Stimulated activated CD8-positive, alpha-beta memory T cell treated with anti-CD3 and anti-CD28 coated beads, Interleukin-7, amount 100 ng/mL, for 1 hour (primary cell): ENCODE measurements around the gene CAPN11.
A peak's percentile ranks its signal among the peaks of the same experiment; 100 is the strongest.
"Not testable (repeated sequence)": the region's sequence is repeated elsewhere in the genome, so short reads cannot be mapped to it uniquely, and the experiment has no call there.

ENCODE experiments used
- DNase-seq, 2 donors: peaks; one replicate each; pipeline ENCODE4 v3.0.0-alpha.2; 2020; ENCODE audit warnings: low read depth in 2 of 2

Gene CAPN11

GRCh38 chr6:44131892-44132291, 26.7 kb upstream of the CAPN11 start:
- no peak for DNase-seq

DNA sequence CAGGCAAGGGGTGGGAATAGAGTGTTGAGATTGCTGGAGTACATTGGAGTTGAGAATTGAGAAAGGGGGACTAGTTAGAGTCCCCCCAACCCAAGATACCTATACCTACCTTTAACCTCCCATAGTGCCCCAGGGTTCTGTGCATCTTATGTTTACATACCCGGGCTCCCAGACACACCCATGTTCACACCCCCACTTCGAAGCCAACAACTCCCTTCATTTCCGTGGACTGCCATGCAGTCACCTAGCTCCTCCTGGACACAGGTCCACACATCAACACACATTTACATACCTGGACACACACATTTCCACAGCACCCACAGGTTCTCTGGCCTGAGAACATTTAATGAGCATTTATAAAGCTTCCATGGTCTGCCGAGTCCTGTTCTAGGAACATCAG, 26.1 kb upstream of the CAPN11 start:
- DNase-seq: no peak

GRCh38 chr6:44133003-44133931, 25.4 kb upstream of the CAPN11 start:
- no peak for DNase-seq

GRCh38 chr6:44133981-44134711, 24.5 kb upstream of the CAPN11 start:
- DNase-seq: no peak

DNA sequence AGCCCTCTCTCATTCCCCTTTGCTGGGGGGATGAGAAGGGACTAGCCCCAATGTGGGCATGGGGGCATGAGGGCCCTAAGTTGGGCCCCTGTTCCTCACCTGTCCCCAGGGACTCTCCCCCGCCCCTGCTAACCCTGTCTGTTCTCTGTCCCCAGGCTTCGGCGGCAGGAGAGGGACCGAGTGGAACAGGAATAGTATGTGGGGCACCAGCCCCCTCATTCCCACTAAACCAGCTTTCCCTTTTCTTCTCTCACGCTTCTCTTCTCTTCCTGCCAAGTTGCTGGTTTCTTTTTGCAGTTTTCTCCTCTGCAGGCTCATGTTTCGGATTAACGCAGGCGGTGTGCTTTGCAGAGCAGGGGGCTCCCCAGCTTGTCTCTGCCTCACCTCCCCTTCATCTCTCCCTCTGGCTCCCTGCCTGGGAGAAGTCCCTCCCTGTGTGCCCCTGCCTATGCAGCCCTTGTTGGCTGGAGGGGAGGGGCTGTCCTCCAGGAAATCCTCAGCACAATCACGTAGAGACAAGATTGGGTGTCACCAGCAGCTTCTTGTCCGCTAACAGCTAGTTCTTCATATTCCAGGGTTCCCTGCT, 23.4 kb upstream of the CAPN11 start:
- no peak for DNase-seq

DNA sequence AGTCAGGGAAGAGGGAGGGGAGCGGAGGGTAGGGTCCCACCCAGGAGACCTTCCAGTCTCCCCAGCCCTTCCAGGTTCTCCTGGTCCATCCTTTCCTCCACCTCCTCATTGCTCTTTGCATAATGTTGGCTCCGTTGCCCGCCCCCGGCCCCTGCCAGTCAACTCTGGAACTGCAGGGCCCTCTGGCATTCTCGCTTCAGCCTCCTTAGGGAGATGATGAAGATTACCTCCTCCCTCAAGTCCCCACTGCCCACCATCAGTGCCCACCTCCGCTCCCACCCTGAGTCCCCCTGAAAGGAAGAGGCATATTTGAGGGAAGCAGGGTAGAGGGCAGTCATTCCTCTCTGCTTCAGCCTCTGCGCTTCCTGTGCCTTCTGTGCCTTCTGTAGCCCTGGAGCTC, 22.7 kb upstream of the CAPN11 start:
- no peak for DNase-seq

DNA sequence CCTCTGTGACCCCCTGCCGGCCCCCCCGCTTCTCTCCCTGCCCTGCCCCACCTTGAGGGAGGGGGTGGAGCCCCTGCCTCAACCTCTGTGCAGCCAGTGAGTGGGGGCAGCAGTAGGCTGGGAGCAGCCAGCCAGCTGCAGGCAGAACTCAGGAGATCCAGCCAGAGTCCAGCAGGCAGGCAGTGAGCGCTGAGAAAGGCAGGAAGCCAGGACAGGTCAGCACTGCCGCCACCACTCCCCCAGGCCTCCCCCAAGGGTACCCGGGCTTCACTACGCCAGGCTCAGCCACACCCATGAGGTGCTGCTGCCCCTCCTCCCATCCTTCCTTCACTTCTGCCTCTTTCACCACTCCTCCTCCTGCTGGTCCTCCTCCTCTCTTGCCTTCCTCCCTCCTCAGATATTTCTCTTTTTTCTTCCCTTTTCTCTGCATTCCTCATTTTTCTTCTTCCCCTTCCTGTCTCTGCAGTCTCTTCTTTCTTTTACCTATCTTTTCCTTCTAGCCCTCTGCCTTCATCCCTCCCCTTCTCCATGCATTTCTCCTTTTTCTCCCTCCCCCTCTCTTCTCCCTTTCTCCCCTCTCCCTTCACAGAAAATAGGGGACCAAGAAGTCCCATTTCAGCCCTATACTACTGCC, 19.8 kb upstream of the CAPN11 start:
- DNase-seq: no peak

DNA sequence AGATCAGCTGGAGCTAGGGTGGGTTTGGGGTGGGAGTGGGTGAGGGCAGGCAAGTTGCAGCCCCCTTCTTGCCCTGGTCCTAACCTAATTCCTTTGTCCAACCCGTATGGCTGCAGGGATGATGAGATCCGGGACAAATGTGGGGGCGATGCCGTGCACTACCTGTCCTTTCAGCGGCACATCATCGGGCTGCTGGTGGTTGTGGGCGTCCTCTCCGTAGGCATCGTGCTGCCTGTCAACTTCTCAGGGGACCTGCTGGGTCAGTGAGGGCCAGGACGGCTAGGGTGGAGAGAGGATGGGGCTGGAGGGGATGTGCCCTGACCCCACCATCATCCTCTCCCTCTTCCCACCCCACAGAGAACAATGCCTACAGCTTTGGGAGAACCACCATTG, 19.3 kb upstream of the CAPN11 start:
- no peak for DNase-seq

- DNase-seq: no peak
Observed at GRCh38 chr6:44142835-44143234, 15.8 kb upstream of the CAPN11 start.

DNA sequence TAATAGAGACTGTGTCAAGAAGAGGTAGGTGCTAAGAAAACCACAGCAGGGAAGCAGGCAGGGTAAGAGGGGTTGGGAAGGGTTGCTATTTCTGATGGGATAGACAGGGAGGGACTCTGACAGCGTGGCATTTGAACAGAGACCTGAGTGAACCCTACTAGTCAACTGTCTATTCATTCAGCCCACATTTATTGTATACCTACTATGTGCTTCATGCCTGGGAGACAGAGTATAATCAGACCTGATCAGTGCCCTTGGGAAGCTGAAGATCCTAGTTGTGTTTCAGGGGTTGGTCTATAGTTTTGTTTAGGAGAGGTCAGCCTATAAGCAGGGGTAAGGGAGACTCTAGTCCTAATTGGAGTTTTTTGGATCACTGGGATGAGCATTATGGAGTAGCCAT, 14.9 kb upstream of the CAPN11 start:
- no peak for DNase-seq

- DNase-seq: not testable (repeated sequence)
Observed at GRCh38 chr6:44144536-44144935, 14.1 kb upstream of the CAPN11 start.

DNA sequence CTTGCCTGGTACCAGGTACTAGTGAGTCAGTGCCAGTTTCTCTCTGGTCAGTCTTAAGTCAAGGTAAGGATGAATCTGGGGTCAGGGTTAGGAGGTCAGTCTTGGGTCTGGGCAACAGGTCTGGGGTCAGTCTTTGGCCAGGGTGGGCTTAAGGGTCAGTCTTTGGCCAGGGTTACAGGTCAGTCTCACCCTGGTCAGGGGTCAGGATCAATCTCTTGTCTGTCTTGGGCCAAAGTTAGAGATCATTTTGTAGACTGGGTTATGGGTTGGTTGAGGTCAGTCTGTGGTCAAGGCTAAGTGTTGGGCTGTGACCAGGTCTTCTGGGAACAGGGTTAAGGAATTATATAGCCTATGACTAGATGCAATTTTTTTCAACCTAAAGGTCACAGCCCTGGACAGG, 12.8 kb upstream of the CAPN11 start:
- DNase-seq: no peak

DNA sequence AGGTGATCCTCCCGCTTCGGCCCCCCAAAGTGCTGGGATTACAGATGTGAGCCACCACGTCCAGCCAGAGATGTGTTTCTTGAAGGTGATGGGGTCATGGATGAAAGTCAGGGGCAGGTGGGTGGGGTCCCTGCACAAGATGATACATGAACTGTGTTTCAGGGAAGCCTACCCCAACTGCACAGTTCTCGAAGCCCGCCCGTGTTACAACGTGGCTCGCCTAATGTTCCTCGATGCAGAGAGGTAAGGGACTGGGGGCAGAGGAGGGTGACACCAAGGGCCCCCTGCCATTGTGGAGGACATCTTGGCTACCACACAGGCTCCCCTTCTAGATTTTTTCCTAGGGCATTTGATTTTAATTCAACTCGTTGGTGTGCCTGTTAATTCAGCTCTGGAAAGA, 11.9 kb upstream of the CAPN11 start:
- no peak for DNase-seq

GRCh38 chr6:44147256-44147655, 11.4 kb upstream of the CAPN11 start:
- no peak for DNase-seq

GRCh38 chr6:44148306-44148705, 10.3 kb upstream of the CAPN11 start:
- no peak for DNase-seq

DNA sequence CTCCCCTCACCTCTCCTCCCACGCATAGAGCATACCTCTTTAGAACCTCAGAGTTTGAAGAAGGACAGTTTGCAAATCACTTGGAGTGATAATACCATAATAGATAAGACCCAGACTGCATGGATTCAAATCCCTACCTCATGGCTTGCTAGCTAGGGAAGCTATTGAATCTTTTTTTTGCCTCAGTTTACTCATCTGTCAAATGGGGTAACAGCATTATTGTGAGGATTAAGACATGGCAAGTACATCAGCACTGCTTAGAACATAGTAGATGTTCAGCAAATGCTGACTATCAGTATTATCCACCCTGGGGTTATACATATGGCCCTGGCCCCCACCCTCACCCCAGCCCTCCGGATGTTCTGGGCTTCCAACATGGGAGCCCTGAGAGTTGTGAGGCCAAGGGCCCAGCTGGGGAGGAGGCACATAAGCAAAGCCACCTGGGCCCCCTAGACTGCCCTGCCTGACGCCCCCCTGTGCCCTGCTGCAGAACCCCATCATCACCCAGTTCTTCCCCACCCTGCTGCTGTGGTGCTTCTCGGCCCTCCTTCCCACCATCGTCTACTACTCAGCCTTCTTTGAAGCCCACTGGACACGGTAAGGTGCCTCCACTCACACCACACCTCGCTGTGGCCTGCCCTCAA, 9.1 kb upstream of the CAPN11 start:
- no peak for DNase-seq

GRCh38 chr6:44150317-44150917, 8.2 kb upstream of the CAPN11 start:
- no peak for DNase-seq

- peak; percentile 59 to 69 for DNase-seq
Observed at GRCh38 chr6:44151348-44152108, 7.1 kb upstream of the CAPN11 start.

DNA sequence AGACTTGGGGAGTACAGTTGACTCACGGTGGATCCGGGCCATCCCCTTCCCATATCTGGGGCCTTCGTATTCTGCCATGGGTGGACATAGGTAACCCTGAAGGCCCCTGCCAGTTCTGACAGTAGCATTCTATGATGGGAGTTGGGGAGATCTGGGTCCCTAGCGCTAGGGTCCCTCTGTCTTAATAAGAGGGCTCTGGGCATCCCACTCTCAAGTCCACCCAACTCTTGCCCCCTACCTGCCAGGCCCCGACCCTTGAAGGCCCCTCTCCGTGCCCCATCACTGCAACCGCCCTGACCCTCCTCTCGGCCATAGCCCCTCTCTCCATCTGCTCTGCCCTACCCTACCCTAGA, 6.5 kb upstream of the CAPN11 start:
- no peak for DNase-seq

- no peak for DNase-seq
Observed at GRCh38 chr6:44152533-44152932, 6.1 kb upstream of the CAPN11 start.

- DNase-seq: no peak
Observed at GRCh38 chr6:44154067-44154466, 4.6 kb upstream of the CAPN11 start.
